ENCODE results near the gene PI4K2B.

PI4K2B gene

GRCh38 chr4:25310066-25310802 is 76.4 kb downstream of the PI4K2B start:
- peak; percentile 24; the same call in 1 of the 2 replicates for TF ChIP-seq SPI1 (IDR thresholded peaks at IDR 0.05; ENCODE audit: borderline replicate concordance, low read depth)
- TF ChIP-seq GABPA (IDR thresholded peaks at IDR 0.05; ENCODE audit: low read depth): no peak
- TF ChIP-seq POLR2AphosphoS5 (IDR thresholded peaks at IDR 0.05; ENCODE audit: low read depth): no peak
- no peak for TF ChIP-seq REST (IDR thresholded peaks at IDR 0.05; ENCODE audit: insufficient replicate concordance, low read depth)
- TF ChIP-seq CTCF (IDR thresholded peaks at IDR 0.05; ENCODE audit: insufficient read depth, low read length): no peak
- peak overlapping the region; percentile 56 for H3K27ac ChIP-seq (replicated peaks)
- H3K4me3 ChIP-seq (replicated peaks; ENCODE audit: insufficient read depth, low read length): no peak overlapping the region
- no peaks in the 10 kb centered on the region for H3K27me3 ChIP-seq (ENCODE audit: insufficient read depth, poor library complexity, severe bottlenecking)
- peak in 1 of 2 experiments; percentile 57 for DNase-seq (ENCODE audit: low read depth in 1 of 2, low spot score in 1 of 2)

GRCh38 chr4:25310803-25311166 is 77.0 kb downstream of the PI4K2B start:
- TF ChIP-seq GABPA (IDR thresholded peaks at IDR 0.05; ENCODE audit: low read depth) (no peak), CTCF (IDR thresholded peaks at IDR 0.05; ENCODE audit: insufficient read depth, low read length) (no peak), REST (IDR thresholded peaks at IDR 0.05; ENCODE audit: insufficient replicate concordance, low read depth) (no peak), SPI1 (IDR thresholded peaks at IDR 0.05; ENCODE audit: borderline replicate concordance, low read depth) (no peak), POLR2AphosphoS5 (IDR thresholded peaks at IDR 0.05; ENCODE audit: low read depth) (no peak)
- no peak overlapping the region for H3K4me3 ChIP-seq (replicated peaks; ENCODE audit: insufficient read depth, low read length)
- peak overlapping the region; percentile 56 for H3K27ac ChIP-seq (replicated peaks)
- no peak for DNase-seq (ENCODE audit: low read depth in 1 of 2, low spot score in 1 of 2)
- no peaks in the 10 kb centered on the region for H3K27me3 ChIP-seq (ENCODE audit: insufficient read depth, poor library complexity, severe bottlenecking)

GRCh38 chr4:25312496-25313200 is 78.8 kb downstream of the PI4K2B start, which contains the start of gene ZCCHC4:
Gene ZCCHC4 (plus strand): TSS chr4:25312774. CDS start chr4:25312810, 36 bp downstream.
- peak; percentile 83 to 87 for DNase-seq (ENCODE audit: low read depth in 1 of 2, low spot score in 1 of 2)
- no peaks in the 10 kb centered on the region for H3K27me3 ChIP-seq (ENCODE audit: insufficient read depth, poor library complexity, severe bottlenecking)
- TF ChIP-seq REST (IDR thresholded peaks at IDR 0.05; ENCODE audit: insufficient replicate concordance, low read depth) (peak; percentile 62), CTCF (IDR thresholded peaks at IDR 0.05; ENCODE audit: insufficient read depth, low read length) (peak; percentile 86), GABPA (IDR thresholded peaks at IDR 0.05; ENCODE audit: low read depth) (no peak), POLR2AphosphoS5 (IDR thresholded peaks at IDR 0.05; ENCODE audit: low read depth) (peak; percentile 85)
- peak within 1 kb of the TSS; percentile 79 for H3K27ac ChIP-seq (replicated peaks)
- H3K4me3 ChIP-seq (replicated peaks; ENCODE audit: insufficient read depth, low read length): peak within 1 kb of the TSS; percentile 90

Data from HL-60 (cell line).